HCT116 (cell line): Measurements from ENCODE around the gene ZBTB5. TPM values are rescaled to one million over a fixed set of nuclear protein-coding genes. Genes with fewer than 3 reads are reported as not detected.

ENCODE experiments used
- ATAC-seq: fragments of 200-7000 bp; cut with Tn5 transposase; 2 replicates; pipeline ENCODE4 v1.9.1; 2020; ENCODE audit warnings: mild to moderate bottlenecking, moderate library complexity
- BruUV-seq: library from RNA; stranded (reverse); fragments of 400-500 nt; replicated peaks from 2 replicates; lab custom pipeline; 2021; lab: Mats Ljungman, UMichigan
- CTCF ChIA-PET: fragments of 300-600 bp; sonication (Branson Sonifier 250); formaldehyde crosslinking; loops from one replicate; lab custom pipeline; 2021; ENCODE audit warnings: antibody characterized with exemption; lab: Charles Lee
- POLR2A ChIA-PET: fragments of 300-600, 350-600 bp; sonication (Branson Sonifier 250); formaldehyde crosslinking; loops from one replicate; lab custom pipeline; 2021; ENCODE audit warnings: antibody characterized with exemption; lab: Charles Lee
- RAD21 ChIA-PET, 2 experiments: fragments of 300-600 bp; sonication (Branson Sonifier 250); formaldehyde crosslinking; loops; one replicate each; lab custom pipeline; 2023; ENCODE audit warnings: low total read pairs in 2 of 2; ENCODE audit not compliant: uncharacterized antibody in 2 of 2, unreplicated experiment in 2 of 2, low non-redundant PET in 1 of 2; lab: Charles Lee
- DNase-seq: peaks from one replicate; pipeline ENCODE4 v3.0.0-alpha.2; 2010; ENCODE audit warnings: low read depth, low spot score
- H2AFZ ChIP-seq: fragments of 200-600 bp; shearing (Covaris generic), sonication (generic); 2 replicates; pipeline ENCODE4 v1.6.1; 2017; ENCODE audit warnings: low read depth, mixed run types, mixed read lengths, antibody characterized with exemption, low read length; ENCODE audit not compliant: poor library complexity, severe bottlenecking
- H3K27ac ChIP-seq: 2 replicates; pipeline ENCODE4 v1.5.1; 2012; ENCODE audit warnings: low read depth, low read length
- H3K27me3 ChIP-seq: fragments of 200-600 bp; sonication (generic); 2 replicates; pipeline ENCODE4 v1.6.1; 2016; ENCODE audit warnings: mixed run types, low read length, mixed read lengths; ENCODE audit not compliant: insufficient read depth
- H3K36me3 ChIP-seq, 2 experiments: fragments of 200-500 bp in 1 of 2; fragments of 200-600 bp in 1 of 2; sonication (Bioruptor generic) in 1 of 2; sonication (generic) in 1 of 2; 2 replicates each; pipeline versions ENCODE4 v1.5.1 to v1.6.1; 2014 to 2016; ENCODE audit warnings: low read length in 2 of 2, inconsistent platforms in 1 of 2, mixed read lengths in 1 of 2, mixed run types in 1 of 2; ENCODE audit not compliant: insufficient read depth in 2 of 2, control insufficient read depth in 1 of 2
- H3K4me1 ChIP-seq, 2 experiments: fragments of 200-600 bp in 1 of 2; sonication (generic) in 1 of 2; 2 replicates each; pipeline versions ENCODE4 v1.5.1 to v1.6.1; 2012 to 2017; ENCODE audit warnings: low read length in 2 of 2, inconsistent platforms in 1 of 2, mild to moderate bottlenecking in 1 of 2, mixed read lengths in 1 of 2, mixed run types in 1 of 2, moderate library complexity in 1 of 2; ENCODE audit not compliant: insufficient read depth in 2 of 2, control insufficient read depth in 1 of 2
- H3K4me2 ChIP-seq: fragments of 200-600 bp; sonication (generic); 2 replicates; pipeline ENCODE4 v1.6.1; 2017; ENCODE audit warnings: mixed run types, low read length, mixed read lengths
- H3K4me3 ChIP-seq, 2 experiments: fragments of 200-600 bp in 1 of 2; sonication (generic) in 1 of 2; replicated peaks in 1 of 2; 2 replicates each; pipeline ENCODE4 v1.5.1; 2011 to 2016; ENCODE audit warnings: low read length in 2 of 2, control low read depth in 1 of 2, low read depth in 1 of 2, mild to moderate bottlenecking in 1 of 2, mixed read lengths in 1 of 2, mixed run types in 1 of 2
- H3K79me2 ChIP-seq: fragments of 200-600 bp; sonication (generic); 2 replicates; pipeline ENCODE4 v1.6.1; 2017; ENCODE audit warnings: mild to moderate bottlenecking, mixed run types, low read length, moderate library complexity, mixed read lengths; ENCODE audit not compliant: insufficient read depth
- H3K9ac ChIP-seq: fragments of 200-600 bp; sonication (generic); 2 replicates; pipeline ENCODE4 v1.6.1; 2016; ENCODE audit warnings: low read length, mixed read lengths
- H3K9me2 ChIP-seq: fragments of 200-600 bp; sonication (generic), shearing (Covaris generic); 2 replicates; pipeline ENCODE4 v1.6.1; 2017; ENCODE audit warnings: mixed run types, mild to moderate bottlenecking, moderate library complexity; ENCODE audit not compliant: insufficient read depth
- H3K9me3 ChIP-seq, 2 experiments: fragments of 200-500 bp in 1 of 2; fragments of 200-600 bp in 1 of 2; sonication (Bioruptor generic) in 1 of 2; sonication (generic) in 1 of 2; 2 replicates each; pipeline ENCODE4 v1.6.1; 2014 to 2017; ENCODE audit warnings: low read length in 2 of 2, mixed read lengths in 2 of 2, inconsistent platforms in 1 of 2, low read depth in 1 of 2, mild to moderate bottlenecking in 1 of 2, mixed run types in 1 of 2, moderate library complexity in 1 of 2; ENCODE audit not compliant: control insufficient read depth in 1 of 2, insufficient read depth in 1 of 2
- H4K20me1 ChIP-seq: fragments of 200-600 bp; sonication (generic), shearing (Covaris generic); 2 replicates; pipeline ENCODE4 v1.6.1; 2017; ENCODE audit warnings: mixed run types, mild to moderate bottlenecking, moderate library complexity; ENCODE audit not compliant: insufficient read depth
- CBX3 ChIP-seq: IDR thresholded peaks from 2 replicates; pipeline ENCODE4 v1.6.1; 2012; ENCODE audit warnings: low read depth
- CEBPB ChIP-seq: IDR thresholded peaks from 2 replicates; pipeline ENCODE4 v1.6.1; 2012; ENCODE audit warnings: low read depth
- CTCF ChIP-seq, 3 experiments: fragments of 200-600 bp in 1 of 3; sonication (generic) in 1 of 3; IDR thresholded peaks in 2 of 3; conservative IDR thresholded peaks in 1 of 3; 2 replicates each; pipeline ENCODE4 v1.5.1; 2012 to 2017; ENCODE audit warnings: low read depth in 2 of 3, low read length in 2 of 3, antibody characterized with exemption in 1 of 3, borderline replicate concordance in 1 of 3, control low read depth in 1 of 3, mild to moderate bottlenecking in 1 of 3, mixed read lengths in 1 of 3, mixed run types in 1 of 3, moderate library complexity in 1 of 3; ENCODE audit not compliant: insufficient read depth in 1 of 3
- EGR1 ChIP-seq: IDR thresholded peaks from 2 replicates; pipeline ENCODE4 v1.6.1; 2012; ENCODE audit warnings: low read depth
- ELF1 ChIP-seq: IDR thresholded peaks from 2 replicates; pipeline ENCODE4 v1.6.1; 2012; ENCODE audit warnings: low read depth, borderline replicate concordance
- EZH2 ChIP-seq: fragments of 200-600 bp; sonication (generic); IDR thresholded peaks from 2 replicates; pipeline ENCODE4 v1.6.1; 2017; ENCODE audit warnings: antibody characterized with exemption, mixed run types
- POLR2A ChIP-seq: IDR thresholded peaks from 2 replicates; pipeline ENCODE4 v1.7.0; 2011; ENCODE audit warnings: borderline replicate concordance; ENCODE audit not compliant: insufficient read depth, insufficient read length; ENCODE audit errors: extremely low read depth
- POLR2AphosphoS5 ChIP-seq: IDR thresholded peaks from 2 replicates; pipeline ENCODE4 v1.6.1; 2011; ENCODE audit warnings: mild to moderate bottlenecking, low read depth, low read length, moderate library complexity
- SIN3A ChIP-seq: IDR thresholded peaks from 2 replicates; pipeline ENCODE4 v1.6.1; 2012; ENCODE audit warnings: low read depth
- SRF ChIP-seq: IDR thresholded peaks from 2 replicates; pipeline ENCODE4 v1.6.1; 2012; ENCODE audit warnings: low read depth
- TCF7L2 ChIP-seq: IDR thresholded peaks from 2 replicates; pipeline ENCODE4 v1.7.0; 2011; ENCODE audit warnings: borderline replicate concordance, inconsistent platforms; ENCODE audit not compliant: insufficient read depth, insufficient read length; ENCODE audit errors: extremely low read depth
- intact Hi-C: fragments of 100-400 bp; cut with micrococcal nuclease; formaldehyde crosslinking; loops from 2 replicates; pipeline ENCODE4 v1.10.0; 2022
- total RNA-seq: library from RNA; stranded (reverse); gene quantifications from one replicate; pipeline ENCODE4 v1.2.1, GENCODE V29; 2021; ENCODE audit not compliant: unreplicated experiment

The ZBTB5 gene
- total RNA-seq, 1 experiment from 2014 or later, result 22.3 TPM

- H3K4me2 ChIP-seq, result no peak overlapping the region
- no peak for TF ChIP-seq EZH2
- TF ChIP-seq ELF1, result no peak
- no peak for TF ChIP-seq SIN3A
- no peak for TF ChIP-seq CTCF (IDR thresholded peaks at IDR 0.05 in 2 of 3, conservative IDR thresholded peaks at IDR 0.05 in 1 of 3; ENCODE audit: borderline replicate concordance in 1 of 3, insufficient read depth in 1 of 3, low read depth in 2 of 3, low read length in 2 of 3)
- no peak for TF ChIP-seq EGR1
- TF ChIP-seq POLR2AphosphoS5, result no peak
- no peak for TF ChIP-seq SRF
- TF ChIP-seq CEBPB, result no peak
- no peak for TF ChIP-seq POLR2A
- no peak for TF ChIP-seq CBX3
- no peak for TF ChIP-seq TCF7L2
- H3K27ac ChIP-seq, result no peak overlapping the region
- no peaks in the 10 kb centered on the region for H3K27me3 ChIP-seq
- DNase-seq (no peak), ATAC-seq (no peak)
- H3K79me2 ChIP-seq, result peaks cover 92% of the 10 kb centered on the region
- H3K9ac ChIP-seq, result no peak overlapping the region
- H3K4me3 ChIP-seq, result no peak overlapping the region
- BruUV-seq, result no TSS peak
- no peaks in the 10 kb centered on the region for H3K9me2 ChIP-seq
- RAD21 ChIA-PET, result no interaction called here
- H3K9me3 ChIP-seq, result no peaks in the 10 kb centered on the region
- peaks cover 21% of the 10 kb centered on the region; the same call in 1 of the 2 replicates for H4K20me1 ChIP-seq
- intact Hi-C loops, result no loop called here
- POLR2A ChIA-PET, result interaction anchor here (1.1 kb wide), 1 partner anchor 27 kb away, joined by 3 read pairs; the partner anchor contains the start of gene ZBTB5
- H3K36me3 ChIP-seq, result peaks cover 42 to 85% of the 10 kb centered on the region in 2 experiments
- CTCF ChIA-PET, result no interaction called here
- H2AFZ ChIP-seq, result no peak overlapping the region
- peaks cover 0 to 2% of the 10 kb centered on the region in 2 experiments; a peak in 1 of 4 replicates for H3K4me1 ChIP-seq
Measured at GRCh38 chr9:37438359-37438758, 26.9 kb downstream of the ZBTB5 start.
